SU-DHL-6 (cell line): ENCODE data around the gene GPBP1L1.

Source experiments
- H2AFZ ChIP-seq: fragments of 200-600 bp; sonication (generic); 2 replicates; pipeline ENCODE4 v1.6.1; 2014; ENCODE audit warnings: low read depth, mild to moderate bottlenecking, moderate library complexity, mixed read lengths, antibody characterized with exemption, low read length; ENCODE audit not compliant: severe bottlenecking
- H3F3A ChIP-seq: fragments of 200-600 bp; shearing (Covaris generic); 2 replicates; pipeline ENCODE4 v1.6.0; 2016; ENCODE audit warnings: antibody characterized with exemption, mild to moderate bottlenecking; ENCODE audit not compliant: insufficient read depth
- H3K27ac ChIP-seq: fragments of 200-600 bp; sonication (generic); 2 replicates; pipeline ENCODE4 v1.5.1; 2016; ENCODE audit warnings: low read depth, mild to moderate bottlenecking, low read length, moderate library complexity, mixed read lengths
- H3K27me3 ChIP-seq: fragments of 200-600 bp; sonication (generic), shearing (Covaris generic); 2 replicates; pipeline ENCODE4 v1.6.0; 2014; ENCODE audit warnings: mild to moderate bottlenecking, low read length
- H3K36me3 ChIP-seq: fragments of 200-600 bp; sonication (generic); 2 replicates; pipeline ENCODE4 v1.6.1; 2014; ENCODE audit warnings: mild to moderate bottlenecking, low read length, mixed read lengths
- H3K4me2 ChIP-seq: fragments of 300-600, 200-600 bp; shearing (Covaris generic), sonication (generic); 2 replicates; pipeline ENCODE4 v1.6.0; 2014; ENCODE audit warnings: low read length, low read depth, mild to moderate bottlenecking; ENCODE audit not compliant: poor library complexity, severe bottlenecking
- H3K4me3 ChIP-seq: fragments of 200-600 bp; sonication (generic); 2 replicates; pipeline ENCODE4 v1.5.1; 2014; ENCODE audit warnings: antibody characterized with exemption, low read length, mild to moderate bottlenecking, mixed read lengths; ENCODE audit not compliant: insufficient read depth, poor library complexity, severe bottlenecking
- H3K79me2 ChIP-seq: fragments of 200-600 bp; sonication (generic); 2 replicates; pipeline ENCODE4 v1.6.1; 2014; ENCODE audit warnings: mild to moderate bottlenecking, low read length, moderate library complexity; ENCODE audit not compliant: insufficient read depth
- H3K9ac ChIP-seq: fragments of 200-600 bp; sonication (generic); 2 replicates; pipeline ENCODE4 v1.7.0; 2014; ENCODE audit warnings: mild to moderate bottlenecking, low read length
- H3K9me2 ChIP-seq: fragments of 200-600 bp; sonication (generic); replicated peaks from 2 replicates; pipeline ENCODE4 v1.6.1; 2014; ENCODE audit warnings: low read length; ENCODE audit not compliant: insufficient read depth
- H3K9me3 ChIP-seq: fragments of 200-600 bp; sonication (generic); 2 replicates; pipeline ENCODE4 v1.6.1; 2014; ENCODE audit warnings: low read length, mixed read lengths; ENCODE audit not compliant: insufficient read depth
- H4K20me1 ChIP-seq: fragments of 200-600 bp; sonication (generic); 2 replicates; pipeline ENCODE4 v1.6.1; 2014; ENCODE audit warnings: low read depth, mild to moderate bottlenecking, antibody characterized with exemption, low read length, moderate library complexity, mixed read lengths
- EZH2phosphoT487 ChIP-seq: fragments of 200-600 bp; sonication (generic), shearing (Covaris generic); conservative IDR thresholded peaks from 2 replicates; pipeline ENCODE4 v1.6.1; 2018; ENCODE audit warnings: mild to moderate bottlenecking, antibody characterized with exemption, low read length, moderate library complexity, mixed read lengths
- TF ChIP-seq, protein P1 (sequence below): fragments of 200-600 bp; sonication (generic); IDR thresholded peaks from one replicate; pipeline ENCODE4 v1.5.1; 2017; ENCODE audit warnings: antibody characterized with exemption, mild to moderate bottlenecking, low read length, moderate library complexity; ENCODE audit not compliant: insufficient read depth, poor library complexity, severe bottlenecking

The GPBP1L1 gene

DNA sequence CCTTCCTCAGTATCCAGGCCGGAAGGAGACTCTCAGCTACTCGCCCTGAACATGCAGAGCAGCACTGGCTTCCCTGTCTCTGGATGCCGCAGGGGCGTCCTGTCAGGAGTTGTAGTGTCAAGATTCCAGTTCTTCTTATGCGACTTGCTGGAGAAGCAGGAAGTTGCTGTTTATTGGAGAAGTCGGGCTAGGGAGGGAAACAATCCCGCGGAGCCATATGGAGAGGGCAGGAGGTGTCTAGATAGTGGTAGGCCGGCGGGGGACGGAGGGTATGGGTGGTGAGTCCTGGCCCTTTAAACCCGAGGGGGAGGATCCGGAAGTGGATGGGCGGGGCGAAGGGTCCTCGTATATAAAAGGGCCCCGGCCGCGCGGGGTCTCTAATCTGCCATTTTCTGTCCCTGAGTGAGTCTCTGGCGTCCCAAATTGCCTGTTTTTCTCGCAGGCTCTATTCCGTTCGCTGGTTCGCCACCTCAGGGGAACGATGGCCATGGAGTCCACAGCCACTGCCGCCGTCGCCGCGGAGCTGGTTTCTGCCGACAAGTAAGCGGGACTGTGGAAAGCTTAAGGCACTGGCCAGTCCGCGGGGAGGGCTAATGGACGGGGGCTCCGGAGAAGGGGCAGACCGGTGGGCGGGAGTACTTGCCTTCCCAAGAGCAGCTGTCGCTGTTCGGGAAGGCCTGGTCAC lies 102.5 kb downstream of the GPBP1L1 start, which contains the start of gene NASP:
Gene NASP, plus strand, starts transcription at position 376 of the 685 bp plus-strand sequence. Its CDS starts 106 bp downstream, at position 482.
- Histone ChIP-seq H3K9me2 (no peaks in the 10 kb centered on the region), H4K20me1 (peaks cover 27% of the 10 kb centered on the region), H3K79me2 (peaks cover 49% of the 10 kb centered on the region), H3K9ac (peak within 1 kb of the TSS; percentile 96), H3K27ac (peak within 1 kb of the TSS; percentile 78), H3K4me3 (peak within 1 kb of the TSS; percentile 81), H3K27me3 (no peaks in the 10 kb centered on the region), H2AFZ (peak within 1 kb of the TSS; percentile 96), H3K9me3 (no peaks in the 10 kb centered on the region), H3F3A (peaks cover 10% of the 10 kb centered on the region), H3K36me3 (no peaks in the 10 kb centered on the region), H3K4me2 (peak within 1 kb of the TSS; percentile 87)
- TF ChIP-seq, protein P1, sequence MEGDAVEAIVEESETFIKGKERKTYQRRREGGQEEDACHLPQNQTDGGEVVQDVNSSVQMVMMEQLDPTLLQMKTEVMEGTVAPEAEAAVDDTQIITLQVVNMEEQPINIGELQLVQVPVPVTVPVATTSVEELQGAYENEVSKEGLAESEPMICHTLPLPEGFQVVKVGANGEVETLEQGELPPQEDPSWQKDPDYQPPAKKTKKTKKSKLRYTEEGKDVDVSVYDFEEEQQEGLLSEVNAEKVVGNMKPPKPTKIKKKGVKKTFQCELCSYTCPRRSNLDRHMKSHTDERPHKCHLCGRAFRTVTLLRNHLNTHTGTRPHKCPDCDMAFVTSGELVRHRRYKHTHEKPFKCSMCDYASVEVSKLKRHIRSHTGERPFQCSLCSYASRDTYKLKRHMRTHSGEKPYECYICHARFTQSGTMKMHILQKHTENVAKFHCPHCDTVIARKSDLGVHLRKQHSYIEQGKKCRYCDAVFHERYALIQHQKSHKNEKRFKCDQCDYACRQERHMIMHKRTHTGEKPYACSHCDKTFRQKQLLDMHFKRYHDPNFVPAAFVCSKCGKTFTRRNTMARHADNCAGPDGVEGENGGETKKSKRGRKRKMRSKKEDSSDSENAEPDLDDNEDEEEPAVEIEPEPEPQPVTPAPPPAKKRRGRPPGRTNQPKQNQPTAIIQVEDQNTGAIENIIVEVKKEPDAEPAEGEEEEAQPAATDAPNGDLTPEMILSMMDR = no peak
- TF ChIP-seq EZH2phosphoT487 = no peak

DNA sequence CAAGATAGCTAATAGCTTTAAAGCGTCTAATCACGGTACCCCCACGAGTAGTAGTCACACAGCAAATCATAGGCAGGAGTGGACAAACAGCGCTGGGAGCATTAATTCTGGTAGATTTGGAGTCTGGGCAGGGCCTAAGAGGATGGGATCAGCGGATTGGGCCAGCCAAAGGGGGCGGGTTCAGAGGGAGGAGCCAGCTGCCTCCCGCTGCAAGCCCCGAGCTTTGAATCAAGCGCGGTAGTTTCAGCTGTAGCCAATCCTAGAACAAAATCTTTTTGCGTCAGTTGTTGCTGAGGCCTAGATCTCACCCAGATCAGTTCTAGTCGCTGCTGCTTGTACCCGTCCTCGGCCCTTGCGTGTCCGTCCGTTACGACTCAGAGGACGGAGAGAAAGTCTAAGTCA lies 103.1 kb downstream of the GPBP1L1 start:
- Histone ChIP-seq H3F3A (peaks cover 15% of the 10 kb centered on the region), H4K20me1 (peaks cover 25% of the 10 kb centered on the region), H3K79me2 (peaks cover 43% of the 10 kb centered on the region), H3K9me3 (no peaks in the 10 kb centered on the region), H2AFZ (peak overlapping the region; percentile 96), H3K27ac (peak overlapping the region; percentile 78), H3K4me3 (peak overlapping the region; percentile 81), H3K36me3 (no peaks in the 10 kb centered on the region), H3K9ac (peak overlapping the region; percentile 96), H3K4me2 (peak overlapping the region; percentile 87), H3K27me3 (no peaks in the 10 kb centered on the region), H3K9me2 (no peaks in the 10 kb centered on the region)
- TF ChIP-seq EZH2phosphoT487 = no peak
- TF ChIP-seq, protein P1 = no peak
